HG03439 (cell line): Measurements from ENCODE around the gene KTN1.

ENCODE experiments used
- ATAC-seq: cut with Tn5 transposase; IDR thresholded peaks from one replicate; pipeline ENCODE4 v1.9.1; 2021; ENCODE audit warnings: mild to moderate bottlenecking, moderate library complexity; ENCODE audit not compliant: unreplicated experiment

Gene KTN1

DNA sequence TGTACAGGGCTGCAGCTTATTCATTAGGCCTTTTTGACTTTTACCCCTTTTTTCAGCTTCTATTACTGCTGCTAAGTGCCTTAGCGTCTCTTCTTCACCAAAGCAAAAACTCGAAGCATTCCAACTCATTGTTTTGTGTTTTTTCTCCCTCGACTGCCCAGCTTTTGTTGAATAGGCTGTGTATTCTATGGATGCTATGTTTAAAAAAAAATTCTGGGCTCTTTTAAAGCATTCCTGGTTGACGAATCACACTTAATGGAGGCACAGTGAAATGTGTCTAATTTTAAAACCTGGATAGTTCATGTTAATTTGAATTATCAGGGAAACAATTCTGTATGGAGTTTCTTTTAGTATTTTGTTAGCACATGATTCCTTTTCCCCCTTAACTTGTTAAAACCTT, 29.7 kb downstream of the KTN1 start:
- no peak for ATAC-seq

DNA sequence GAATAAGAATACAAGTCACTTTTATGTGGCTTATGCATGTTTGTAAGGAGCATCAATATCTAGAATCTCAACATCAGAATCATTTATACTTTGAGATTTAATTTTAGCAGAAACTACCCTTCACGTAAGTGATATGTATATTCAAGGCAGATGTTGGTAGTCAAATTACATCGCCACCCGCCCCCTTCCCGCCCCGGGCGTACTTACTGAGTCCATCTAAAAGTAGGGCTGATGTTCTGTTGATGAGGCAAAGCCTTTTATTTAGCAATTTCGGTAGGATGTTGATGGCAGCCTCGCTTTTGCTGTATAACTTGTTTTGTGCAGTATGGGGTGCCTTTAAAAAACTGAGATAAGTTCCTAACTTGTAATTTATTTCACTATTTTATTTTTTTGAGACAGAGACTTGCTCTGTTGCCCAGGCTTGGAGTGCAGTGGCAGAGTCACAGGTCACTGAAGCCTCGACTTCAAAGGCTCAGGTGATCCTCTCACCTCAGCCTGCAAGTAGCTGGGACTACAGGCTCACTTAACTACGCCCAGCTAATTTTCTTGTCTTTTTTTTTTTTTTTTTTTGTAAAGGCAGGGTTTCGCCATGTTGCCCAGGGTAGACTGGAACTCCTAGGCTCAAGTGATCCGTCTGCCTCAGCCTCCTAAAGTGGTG, 30.8 kb downstream of the KTN1 start:
- no peak for ATAC-seq

DNA sequence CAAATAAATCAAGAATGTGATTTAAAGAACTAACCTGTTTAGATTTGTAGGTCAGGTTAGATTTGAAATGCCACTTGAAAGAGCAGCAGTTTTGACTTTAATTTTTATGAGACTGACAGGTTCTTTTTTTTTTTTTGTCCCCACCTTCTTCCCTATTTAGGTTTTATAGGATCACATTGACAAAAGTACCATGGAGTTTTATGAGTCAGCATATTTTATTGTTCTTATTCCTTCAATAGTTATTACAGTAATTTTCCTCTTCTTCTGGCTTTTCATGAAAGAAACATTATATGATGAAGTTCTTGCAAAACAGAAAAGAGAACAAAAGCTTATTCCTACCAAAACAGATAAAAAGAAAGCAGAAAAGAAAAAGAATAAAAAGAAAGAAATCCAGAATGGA, 31.9 kb downstream of the KTN1 start:
- no peak for ATAC-seq

DNA sequence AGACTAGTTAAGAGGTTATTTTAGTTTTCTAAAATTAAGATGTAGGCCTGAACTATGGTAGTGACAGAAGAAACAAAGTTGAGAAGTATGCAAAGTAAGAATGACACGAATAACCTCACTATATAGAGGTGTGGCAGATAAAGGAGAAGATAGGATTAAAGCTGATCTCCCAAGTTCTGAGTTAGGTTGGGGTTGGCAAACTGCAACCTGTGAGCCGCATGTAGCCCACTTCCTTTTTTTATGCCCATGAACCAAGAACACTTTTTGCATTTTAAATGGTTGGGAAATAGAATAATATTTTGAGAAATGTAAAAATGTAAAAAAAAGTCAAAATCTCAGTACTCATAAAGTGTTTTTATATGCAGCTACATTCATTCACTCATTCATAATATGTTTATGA, 34.3 kb downstream of the KTN1 start:
- ATAC-seq = no peak

DNA sequence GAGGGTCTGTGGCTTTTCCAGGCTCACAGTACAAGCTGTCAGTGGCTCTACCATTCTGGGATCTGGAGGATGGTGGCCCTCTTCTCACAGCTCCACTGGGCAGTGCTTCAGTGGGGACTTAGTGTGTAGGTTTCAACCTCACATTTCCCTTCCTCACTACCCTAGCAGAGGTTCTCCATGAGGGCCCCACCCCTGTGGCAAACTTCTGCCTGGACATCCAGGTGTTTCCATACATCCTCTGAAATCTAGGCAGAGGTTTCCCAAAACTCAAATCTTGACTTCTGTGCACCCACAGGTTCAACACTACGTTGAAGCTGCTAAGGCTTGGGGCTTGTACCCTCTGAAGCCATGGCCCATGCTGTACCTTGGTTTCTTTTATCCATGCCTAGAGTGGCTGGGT, 40.3 kb downstream of the KTN1 start:
- no peak for ATAC-seq

DNA sequence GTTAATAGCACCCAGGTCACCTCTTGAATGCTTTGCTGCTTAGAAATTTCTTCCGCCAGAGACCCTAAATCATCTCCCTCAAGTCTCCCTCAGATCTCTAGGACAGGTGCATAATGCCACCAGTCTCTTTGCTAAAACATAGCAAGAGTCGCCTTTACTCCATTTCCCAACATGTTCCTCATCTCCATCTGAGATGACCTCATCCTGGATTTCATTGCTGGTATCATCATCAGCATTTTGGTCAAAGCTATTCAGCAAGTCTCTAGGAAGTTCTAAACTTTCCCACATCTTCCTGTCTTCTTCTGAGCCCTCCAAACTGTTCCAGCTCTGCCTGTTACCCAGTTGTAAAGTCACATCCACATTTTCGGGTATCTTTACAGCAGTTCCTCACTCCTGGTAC, 41.0 kb downstream of the KTN1 start:
- ATAC-seq = no peak

DNA sequence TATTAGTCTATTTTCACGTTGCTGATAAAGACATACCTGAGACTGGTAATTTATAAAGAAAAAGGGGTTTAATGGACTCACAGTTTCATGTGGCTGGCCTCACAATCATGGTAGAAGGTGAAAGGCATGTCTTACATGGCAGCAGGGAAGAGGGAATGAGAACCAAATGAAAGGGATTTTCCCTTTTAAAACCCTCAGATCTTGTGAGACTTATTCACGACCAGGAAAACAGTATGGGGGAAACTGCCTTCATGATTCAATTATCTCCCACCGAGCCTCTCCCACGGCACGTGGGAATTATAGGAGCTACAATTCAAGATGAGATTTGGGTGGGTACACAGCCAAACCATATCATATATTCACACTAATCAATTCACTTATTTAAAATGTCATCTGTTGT, 41.4 kb downstream of the KTN1 start:
- ATAC-seq = no peak

DNA sequence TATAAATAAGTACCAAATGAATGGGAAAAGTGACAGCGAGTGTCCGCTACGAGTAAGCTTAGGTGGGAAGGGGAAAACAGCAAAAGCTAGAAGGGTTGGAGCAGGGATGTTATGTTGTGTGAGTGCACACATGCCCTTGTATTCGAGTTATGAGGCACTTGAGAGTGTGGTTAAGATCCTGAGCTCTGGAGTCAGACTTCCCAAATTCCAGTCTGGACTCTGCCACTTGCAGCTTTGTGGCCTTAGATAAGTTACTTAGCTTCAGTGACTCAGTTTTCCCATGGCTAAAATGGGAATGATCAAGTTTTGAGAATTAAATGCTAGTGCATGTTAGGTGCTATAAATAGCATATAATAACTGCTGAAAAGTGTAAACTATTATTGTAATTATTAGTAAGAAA, 44.9 kb downstream of the KTN1 start:
- ATAC-seq = no peak

DNA sequence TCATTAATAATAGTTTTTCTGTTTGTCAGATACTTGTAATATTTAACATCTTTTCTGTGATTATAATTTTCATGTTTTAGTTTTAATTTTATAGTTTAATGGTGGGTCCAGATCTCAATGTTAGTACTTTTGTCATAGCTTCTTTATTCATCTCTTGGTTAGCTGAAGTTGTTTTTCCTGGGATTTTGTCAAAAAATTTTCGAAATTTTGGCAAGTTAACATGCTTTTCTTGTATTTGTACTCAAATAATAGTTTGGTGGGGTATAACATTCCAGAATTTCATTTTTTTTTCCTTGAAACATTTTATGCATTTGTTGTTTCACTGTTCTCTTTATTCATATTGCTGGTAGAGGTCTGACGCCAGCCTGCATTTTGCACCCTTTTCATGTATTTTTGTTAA, 45.5 kb downstream of the KTN1 start:
- no peak for ATAC-seq

DNA sequence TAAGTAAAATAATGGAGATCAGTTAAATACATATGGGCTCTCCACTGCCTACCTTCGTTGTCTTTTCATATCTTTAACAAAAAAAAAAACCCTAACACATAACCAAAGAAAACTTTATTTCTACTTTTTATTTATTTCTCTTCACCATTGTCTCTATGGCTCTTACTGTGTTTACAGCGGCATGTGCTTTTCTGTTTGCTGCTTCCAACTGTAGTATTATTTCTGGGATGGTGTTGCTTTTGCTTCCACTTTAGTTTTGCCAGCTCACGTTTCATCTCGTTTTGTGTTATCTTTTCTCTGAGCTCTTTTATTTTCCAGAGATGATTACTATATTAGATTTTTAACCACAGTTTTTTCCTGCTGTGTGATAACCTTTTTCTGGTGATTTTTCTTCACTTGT, 46.1 kb downstream of the KTN1 start:
- no peak for ATAC-seq

DNA sequence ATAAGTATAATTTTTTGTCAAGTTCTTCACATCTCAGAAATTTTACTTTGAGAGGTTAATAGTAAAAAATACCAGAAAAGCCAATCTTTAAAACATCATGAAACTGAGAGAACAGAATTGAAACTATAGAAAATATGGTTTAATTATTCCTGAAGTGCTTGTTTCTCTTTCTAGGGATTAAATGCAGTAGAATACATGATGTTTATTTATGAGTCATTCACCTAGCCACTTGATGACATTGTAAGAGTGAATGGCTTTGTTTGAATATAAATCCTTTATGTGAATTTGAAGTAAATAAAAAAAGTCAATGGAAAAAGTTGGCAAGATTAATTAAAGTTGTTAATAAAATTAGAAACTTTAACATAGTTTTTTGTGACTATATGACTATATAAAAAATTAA, 48.4 kb downstream of the KTN1 start:
- no peak for ATAC-seq

DNA sequence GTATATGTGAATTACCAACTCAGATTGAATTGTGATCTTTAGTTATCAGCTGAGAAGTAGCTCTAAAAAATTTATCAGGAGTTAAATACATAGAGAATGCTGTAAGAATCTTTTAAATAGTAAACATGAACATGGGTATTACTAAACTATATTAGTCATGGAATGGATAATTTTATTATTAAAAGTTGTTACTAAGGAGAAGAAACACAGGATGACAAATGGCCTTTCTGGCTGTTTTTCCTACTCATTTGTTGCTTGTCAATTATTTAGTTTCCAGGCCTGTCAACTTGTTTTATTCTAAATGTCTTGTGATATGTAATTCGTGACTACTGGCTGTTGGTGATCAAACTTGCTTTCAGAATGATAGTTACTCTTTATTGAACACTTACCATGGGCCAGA, 58.7 kb downstream of the KTN1 start:
- ATAC-seq = no peak

DNA sequence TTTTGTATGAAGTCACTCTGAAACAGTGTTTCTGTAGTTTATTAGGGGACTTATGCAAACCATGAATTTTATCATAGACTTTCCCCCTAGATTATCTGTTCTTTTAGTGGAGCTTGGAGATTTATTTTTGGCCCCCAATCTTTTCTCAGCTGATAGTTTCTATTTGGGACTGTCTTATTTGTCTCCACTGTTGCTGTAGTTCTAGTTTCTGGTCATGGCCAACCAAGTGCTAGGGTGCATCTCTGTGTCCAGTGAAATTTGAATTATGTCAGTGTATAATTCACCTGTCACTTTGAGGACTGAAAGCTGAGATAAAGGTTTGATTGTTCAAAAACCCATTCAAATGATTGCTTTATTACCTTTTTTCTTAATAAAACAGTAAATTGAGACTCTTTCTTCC, 61.3 kb downstream of the KTN1 start:
- no peak for ATAC-seq

DNA sequence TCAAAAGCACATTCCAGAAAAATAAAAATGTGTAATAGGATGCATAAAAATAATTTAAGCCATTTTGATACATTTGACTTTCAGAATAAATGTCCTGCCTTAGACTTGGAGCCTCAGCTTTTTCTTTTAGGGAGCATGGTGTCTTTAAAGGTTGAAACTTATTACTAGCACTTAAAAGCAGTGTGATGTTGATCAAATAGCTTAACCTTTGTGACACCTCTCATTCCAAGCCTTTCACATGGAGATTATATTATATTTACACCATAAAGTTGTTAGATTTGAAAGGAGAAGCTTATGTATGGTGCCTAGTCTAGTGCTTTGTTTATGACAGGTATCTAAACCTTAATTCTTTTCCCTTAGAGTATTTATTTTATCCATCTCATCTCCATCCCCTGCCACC, 61.9 kb downstream of the KTN1 start:
- no peak for ATAC-seq

DNA sequence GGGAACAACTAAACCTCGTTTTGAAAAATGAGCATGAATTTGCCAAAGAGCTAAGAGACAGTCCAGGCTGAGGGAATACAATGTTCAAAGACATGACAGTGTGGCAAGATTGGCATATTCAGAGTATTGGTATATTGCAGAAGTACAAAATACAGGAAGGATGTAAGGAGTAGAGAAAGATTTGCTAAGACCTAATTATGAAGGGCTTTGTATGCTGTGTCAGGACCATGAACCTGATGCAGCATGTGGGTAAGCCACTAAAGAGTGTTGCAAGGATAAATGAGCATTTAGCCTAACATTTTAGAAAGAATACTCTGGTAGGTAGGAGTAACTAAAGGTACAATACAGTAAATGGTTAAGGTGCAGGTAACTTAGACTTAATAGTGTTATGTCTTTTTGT, 65.1 kb downstream of the KTN1 start:
- no peak for ATAC-seq

DNA sequence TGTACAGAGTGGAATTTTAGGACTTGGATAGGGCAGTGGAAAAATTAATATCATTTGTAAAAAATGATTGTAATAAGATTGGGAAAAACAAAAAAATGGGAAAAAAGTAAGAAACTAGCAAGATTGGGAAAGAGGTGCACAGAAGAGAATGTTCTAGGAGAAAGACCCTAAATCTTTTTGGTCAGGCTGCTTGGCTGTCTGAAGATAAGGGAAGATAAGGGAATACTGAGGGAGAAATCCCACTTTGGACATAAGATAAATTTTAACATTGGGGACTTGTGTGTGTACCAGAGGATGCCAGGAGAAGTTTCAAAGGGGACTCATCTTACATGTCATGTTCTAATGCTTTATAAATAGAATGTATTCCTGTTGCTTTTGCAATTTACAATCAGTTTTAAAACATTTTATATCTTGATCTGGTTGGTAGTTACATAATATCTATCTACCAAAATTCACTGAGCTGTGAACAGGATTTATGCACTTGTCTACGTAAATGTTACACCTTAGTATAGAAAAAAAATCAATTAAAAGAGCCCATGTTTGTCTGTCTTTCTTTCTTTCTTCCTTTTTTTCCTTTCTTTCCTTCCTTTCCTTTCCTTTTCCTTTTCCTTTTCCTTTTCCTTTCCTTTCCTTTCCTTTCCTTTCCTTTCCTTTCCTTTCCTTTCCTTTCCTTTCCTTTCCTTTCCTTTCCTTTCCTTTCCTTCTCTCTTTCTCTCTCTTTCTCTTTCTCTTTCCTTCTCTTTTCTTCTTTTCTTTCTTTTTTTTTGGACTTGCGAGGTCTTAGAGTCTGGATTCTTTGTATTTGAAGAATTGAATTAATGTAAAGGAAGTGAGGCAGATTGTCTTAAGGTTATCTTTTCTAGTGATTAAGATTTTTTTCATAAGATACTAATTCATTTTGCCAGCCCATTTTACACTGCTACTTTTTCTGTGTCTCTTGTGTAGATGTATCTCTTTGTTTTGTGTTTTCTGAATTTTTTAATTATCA, 66.1 kb downstream of the KTN1 start:
- no peak for ATAC-seq

DNA sequence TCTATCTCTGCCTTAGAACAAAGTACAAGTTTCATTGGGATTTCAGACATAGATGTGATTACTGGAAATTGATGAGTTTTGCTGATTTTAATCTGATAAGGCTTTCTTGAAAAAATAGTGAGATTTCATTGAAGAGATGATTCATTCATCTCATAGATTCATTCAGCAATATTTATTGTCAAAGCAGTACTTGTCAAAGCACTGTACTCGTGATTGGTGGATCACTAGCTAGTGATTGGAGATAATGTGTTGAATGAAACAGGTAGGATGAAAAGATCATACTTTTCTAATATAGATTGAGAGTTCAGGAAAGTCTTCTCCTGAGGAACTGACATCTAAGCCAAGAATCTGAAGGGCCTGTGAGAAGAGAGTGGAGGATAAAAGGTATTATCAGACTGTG, 71.0 kb downstream of the KTN1 start:
- no peak for ATAC-seq

DNA sequence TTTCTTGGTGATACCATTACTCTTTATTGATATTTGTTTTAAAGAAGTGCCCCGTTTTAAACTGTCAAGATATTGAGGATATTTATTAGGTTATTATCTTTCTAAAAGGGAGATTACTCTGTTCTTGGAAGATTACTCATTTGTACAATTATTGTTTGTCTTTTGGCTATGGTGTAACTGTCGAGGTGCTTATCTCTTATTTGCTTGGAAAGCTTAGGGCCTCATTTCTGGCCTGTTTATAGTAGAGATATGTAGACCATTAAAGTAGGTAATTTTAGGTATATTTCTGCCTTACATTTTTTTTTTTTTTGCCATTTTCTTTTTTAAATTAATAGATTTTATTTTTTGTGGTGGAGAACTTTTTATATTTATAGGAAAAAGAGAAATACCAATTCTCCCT, 74.2 kb downstream of the KTN1 start:
- no peak for ATAC-seq

DNA sequence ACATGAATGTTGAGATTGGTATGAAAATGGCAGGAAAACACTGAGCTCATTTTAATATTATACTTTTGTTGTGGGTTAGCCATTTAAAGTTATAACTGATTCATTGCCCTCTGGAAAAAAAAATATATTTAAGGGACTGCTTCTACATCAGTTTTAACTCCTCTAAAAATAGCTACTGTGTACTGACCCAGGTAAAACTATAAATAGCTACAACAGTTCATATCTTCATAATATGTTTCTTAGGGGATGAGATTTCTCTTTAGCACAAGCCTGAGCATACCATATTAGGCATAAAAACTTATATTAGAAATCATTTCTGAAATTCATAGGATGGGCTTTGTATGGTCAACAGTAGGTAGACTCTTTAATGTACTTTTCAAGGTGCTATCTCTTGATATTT, 81.0 kb downstream of the KTN1 start:
- ATAC-seq = no peak

DNA sequence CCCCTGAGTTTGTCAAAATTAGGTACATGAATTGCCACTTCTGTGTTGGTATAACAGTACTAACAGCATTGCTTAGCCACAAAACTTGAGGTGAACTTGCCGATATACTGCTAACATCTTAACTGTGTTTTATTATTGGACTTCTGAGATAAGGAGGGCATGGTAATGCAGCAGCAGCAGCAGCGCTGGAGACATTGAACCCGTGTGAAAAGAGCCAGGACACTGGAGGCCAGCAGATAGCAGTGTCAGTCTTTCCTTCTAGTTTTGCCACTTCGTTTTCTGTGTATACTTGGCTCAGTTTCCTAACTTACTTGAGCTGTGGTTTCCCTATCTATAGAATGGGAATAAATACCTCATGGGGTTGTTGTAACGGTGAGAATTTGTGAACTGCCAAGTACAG, 82.7 kb downstream of the KTN1 start:
- no peak for ATAC-seq

DNA sequence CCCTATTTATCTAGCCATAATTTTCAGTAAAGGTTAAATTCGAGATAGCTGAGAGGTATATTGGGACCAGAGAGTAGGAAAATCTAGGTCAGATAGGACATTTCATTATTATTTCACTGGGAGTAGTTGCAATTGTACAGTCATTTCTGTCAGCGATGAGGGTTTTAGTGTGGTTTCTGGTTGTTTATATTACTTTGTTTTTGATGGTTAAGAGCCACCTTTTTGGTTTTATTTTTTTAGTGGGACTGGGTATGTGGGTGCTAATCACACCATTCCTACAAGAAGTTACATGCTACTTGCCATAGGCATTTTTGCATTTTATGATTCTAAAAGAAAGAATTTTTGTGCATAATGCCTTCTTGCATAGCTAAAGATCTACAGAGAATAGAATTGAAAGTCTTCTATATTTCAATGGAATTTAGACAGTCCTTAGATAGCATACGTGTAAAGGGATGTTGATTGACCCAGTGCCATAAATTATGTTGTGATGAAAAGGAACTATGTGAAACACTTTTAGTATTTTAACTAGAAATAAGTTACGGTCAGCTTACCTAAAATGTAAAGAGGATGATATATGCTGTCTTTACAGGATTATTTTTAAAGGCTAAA, 85.2 kb downstream of the KTN1 start:
- no peak for ATAC-seq

DNA sequence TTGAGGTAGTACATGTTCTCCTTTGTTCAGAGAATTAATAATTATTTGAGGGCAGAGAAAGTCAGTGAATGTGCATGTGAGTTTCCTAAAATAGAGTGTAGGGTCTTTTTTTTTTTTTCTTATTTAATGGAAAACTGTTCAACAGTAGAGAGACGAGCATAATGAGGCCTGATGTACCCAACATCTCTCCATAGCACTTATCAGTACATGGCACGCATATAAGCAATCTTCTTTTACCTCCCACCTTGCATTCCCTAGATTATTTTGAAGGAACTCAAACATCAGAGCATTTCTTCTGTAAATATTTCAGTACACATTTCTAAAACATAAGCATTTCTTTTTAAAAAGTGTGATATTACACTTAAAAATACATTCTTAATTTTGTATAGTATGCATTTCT, 87.8 kb downstream of the KTN1 start:
- ATAC-seq = no peak
